Thoracic aorta (tissue), 2 donors: ENCODE results near the gene DGKB. TPM values are rescaled to one million over a fixed set of nuclear protein-coding genes. Genes with fewer than 3 reads are reported as not detected.

Experiments
- ATAC-seq: fragments of 150-250 bp; one replicate; pipeline ENCODE4 v1.8.0; 2017; ENCODE audit warnings: low read depth; ENCODE audit not compliant: insufficient number of reproducible peaks, low FRiP score
- DNase-seq: peaks from one replicate; pipeline ENCODE4 v3.0.0-alpha.2; 2020; ENCODE audit warnings: low spot score
- H3K27ac ChIP-seq, 2 donors: fragments of 200-600 bp; sonication (generic); 1 replicate in 1 of 2; 2 replicates in 1 of 2; pipeline ENCODE4 v1.5.1; 2016; ENCODE audit warnings: mild to moderate bottlenecking in 2 of 2, moderate library complexity in 2 of 2
- H3K27me3 ChIP-seq: fragments of 200-600 bp; sonication (generic); replicated peaks from 2 replicates; pipeline ENCODE4 v1.6.0; 2016; ENCODE audit warnings: mild to moderate bottlenecking; ENCODE audit not compliant: insufficient read depth
- H3K36me3 ChIP-seq: fragments of 200-600 bp; sonication (generic); one replicate; pipeline ENCODE4 v1.5.1; 2016
- H3K4me1 ChIP-seq, 2 donors: fragments of 200-600 bp; sonication (generic); 1 replicate in 1 of 2; 2 replicates in 1 of 2; pipeline versions ENCODE4 v1.5.1 to v1.6.0; 2016; ENCODE audit warnings: low read depth in 2 of 2, mild to moderate bottlenecking in 1 of 2; ENCODE audit not compliant: control insufficient read depth in 1 of 2
- H3K4me3 ChIP-seq: fragments of 200-600 bp; sonication (generic); 2 replicates; pipeline ENCODE4 v1.5.1; 2016; ENCODE audit warnings: mild to moderate bottlenecking
- H3K9me3 ChIP-seq: fragments of 200-600 bp; sonication (generic); 2 replicates; pipeline ENCODE4 v1.5.1; 2016
- total RNA-seq, 2 donors: library from RNA; depleted of rRNA; stranded (reverse); fragments of >200 nt; gene quantifications; one replicate each; pipeline versions ENCODE4 v1.1.0 to v1.2.3, GENCODE V29; 2016
- TF ChIP-seq, protein P1 (sequence below): fragments of 200-600 bp; sonication (generic); IDR thresholded peaks from one replicate; pipeline ENCODE4 v1.5.1; 2019; ENCODE audit warnings: antibody characterized with exemption

Gene DGKB
- total RNA-seq, 2 donors from 2014 or later, result 0.56 TPM; not detected in 1

GRCh38 chr7:14745076-14745475, 157.5 kb downstream of the DGKB start:
- H3K36me3 ChIP-seq, result no peaks in the 10 kb centered on the region
- H3K9me3 ChIP-seq, result no peaks in the 10 kb centered on the region
- no peaks in the 10 kb centered on the region for H3K27me3 ChIP-seq
- no peak overlapping the region for H3K4me3 ChIP-seq
- H3K27ac ChIP-seq, result no peak overlapping the region
- DNase-seq (no peak), ATAC-seq (no peak)
- H3K4me1 ChIP-seq, result no peaks in the 10 kb centered on the region
- TF ChIP-seq, protein P1, sequence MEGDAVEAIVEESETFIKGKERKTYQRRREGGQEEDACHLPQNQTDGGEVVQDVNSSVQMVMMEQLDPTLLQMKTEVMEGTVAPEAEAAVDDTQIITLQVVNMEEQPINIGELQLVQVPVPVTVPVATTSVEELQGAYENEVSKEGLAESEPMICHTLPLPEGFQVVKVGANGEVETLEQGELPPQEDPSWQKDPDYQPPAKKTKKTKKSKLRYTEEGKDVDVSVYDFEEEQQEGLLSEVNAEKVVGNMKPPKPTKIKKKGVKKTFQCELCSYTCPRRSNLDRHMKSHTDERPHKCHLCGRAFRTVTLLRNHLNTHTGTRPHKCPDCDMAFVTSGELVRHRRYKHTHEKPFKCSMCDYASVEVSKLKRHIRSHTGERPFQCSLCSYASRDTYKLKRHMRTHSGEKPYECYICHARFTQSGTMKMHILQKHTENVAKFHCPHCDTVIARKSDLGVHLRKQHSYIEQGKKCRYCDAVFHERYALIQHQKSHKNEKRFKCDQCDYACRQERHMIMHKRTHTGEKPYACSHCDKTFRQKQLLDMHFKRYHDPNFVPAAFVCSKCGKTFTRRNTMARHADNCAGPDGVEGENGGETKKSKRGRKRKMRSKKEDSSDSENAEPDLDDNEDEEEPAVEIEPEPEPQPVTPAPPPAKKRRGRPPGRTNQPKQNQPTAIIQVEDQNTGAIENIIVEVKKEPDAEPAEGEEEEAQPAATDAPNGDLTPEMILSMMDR, result no peak

DNA sequence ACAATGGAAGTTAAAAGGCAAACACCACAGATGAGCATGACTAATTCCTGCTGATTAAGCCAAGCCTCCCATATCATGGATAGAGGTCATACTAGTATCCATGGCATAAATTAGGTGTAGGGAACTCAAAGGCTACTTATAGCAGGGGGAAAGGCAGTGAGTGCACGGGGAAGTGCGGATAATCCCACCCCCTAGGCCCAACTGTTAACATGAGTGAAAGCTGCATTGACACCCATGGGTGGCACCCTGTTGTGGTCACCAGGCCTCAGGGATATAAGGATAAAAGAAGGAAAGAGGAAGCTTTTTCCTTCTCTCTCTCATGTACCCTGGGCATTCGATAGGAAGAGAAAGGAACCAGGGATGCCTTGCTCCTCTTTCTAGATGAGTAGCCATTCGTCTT, 161.9 kb downstream of the DGKB start:
- Histone ChIP-seq H3K4me3 (no peak overlapping the region), H3K27ac (no peak overlapping the region), H3K27me3 (no peaks in the 10 kb centered on the region), H3K9me3 (no peaks in the 10 kb centered on the region), H3K36me3 (no peaks in the 10 kb centered on the region), H3K4me1 (no peaks in the 10 kb centered on the region)
- ATAC-seq (no peak), DNase-seq (no peak)
- TF ChIP-seq, protein P1, result no peak

- Histone ChIP-seq H3K27ac (no peak overlapping the region), H3K9me3 (no peaks in the 10 kb centered on the region), H3K4me3 (no peak overlapping the region), H3K36me3 (no peaks in the 10 kb centered on the region), H3K27me3 (no peaks in the 10 kb centered on the region), H3K4me1 (no peaks in the 10 kb centered on the region)
- DNase-seq, result no peak
- ATAC-seq, result no peak
- TF ChIP-seq, protein P1, result no peak
Observed at GRCh38 chr7:14739841-14740185, 162.7 kb downstream of the DGKB start.

GRCh38 chr7:14739168-14739840, 163.2 kb downstream of the DGKB start:
- Histone ChIP-seq H3K27ac (no peak overlapping the region), H3K36me3 (no peaks in the 10 kb centered on the region), H3K27me3 (no peaks in the 10 kb centered on the region), H3K4me3 (no peak overlapping the region), H3K9me3 (no peaks in the 10 kb centered on the region), H3K4me1 (no peaks in the 10 kb centered on the region)
- DNase-seq, result no peak
- TF ChIP-seq, protein P1, result no peak
- no peak for ATAC-seq

DNA sequence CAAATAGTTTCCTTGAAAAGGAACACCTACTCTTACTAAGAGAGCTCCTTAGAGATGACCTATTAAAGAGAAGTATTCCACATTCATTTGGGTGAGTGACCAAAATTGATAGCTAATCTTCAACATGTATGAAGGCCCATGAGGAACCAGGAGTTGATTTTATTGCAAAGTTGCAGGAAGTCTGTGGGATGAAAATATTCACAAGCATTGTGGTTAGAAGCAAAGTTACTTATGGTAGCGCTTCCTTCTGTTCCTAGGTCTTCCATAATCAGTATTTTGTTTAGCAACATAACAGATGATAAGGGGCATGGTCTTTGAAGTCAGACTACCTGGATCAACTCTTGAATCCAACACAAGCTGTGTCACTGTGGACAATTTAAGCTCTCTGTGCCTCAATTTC, 164.5 kb downstream of the DGKB start:
- no peaks in the 10 kb centered on the region for H3K36me3 ChIP-seq
- H3K27me3 ChIP-seq, result no peaks in the 10 kb centered on the region
- TF ChIP-seq, protein P1, result no peak
- ATAC-seq (no peak), DNase-seq (no peak)
- H3K9me3 ChIP-seq, result no peaks in the 10 kb centered on the region
- H3K4me1 ChIP-seq, result no peaks in the 10 kb centered on the region
- no peak overlapping the region for H3K4me3 ChIP-seq
- no peak overlapping the region for H3K27ac ChIP-seq
